HT-29 (cell line): ENCODE data around the gene CD164L2. TPM values are rescaled to one million over a fixed set of nuclear protein-coding genes. Genes with fewer than 3 reads are reported as not detected.
A peak's percentile ranks its signal among the peaks of the same experiment; 100 is the strongest.
"Not testable (repeated sequence)": the region's sequence is repeated elsewhere in the genome, so short reads cannot be mapped to it uniquely, and the experiment has no call there.

Experiments
- DNase-seq: peaks from one replicate; pipeline ENCODE4 v3.0.0-alpha.2; 2015; ENCODE audit warnings: low spot score
- total RNA-seq: library from RNA; depleted of rRNA; stranded (reverse); fragments of >200 nt; shearing (Covaris generic); gene quantifications from 2 replicates; pipeline ENCODE4 v1.2.3, GENCODE V29; 2014

The CD164L2 gene
- total RNA-seq, 1 experiment from 2014 or later = not detected

DNA sequence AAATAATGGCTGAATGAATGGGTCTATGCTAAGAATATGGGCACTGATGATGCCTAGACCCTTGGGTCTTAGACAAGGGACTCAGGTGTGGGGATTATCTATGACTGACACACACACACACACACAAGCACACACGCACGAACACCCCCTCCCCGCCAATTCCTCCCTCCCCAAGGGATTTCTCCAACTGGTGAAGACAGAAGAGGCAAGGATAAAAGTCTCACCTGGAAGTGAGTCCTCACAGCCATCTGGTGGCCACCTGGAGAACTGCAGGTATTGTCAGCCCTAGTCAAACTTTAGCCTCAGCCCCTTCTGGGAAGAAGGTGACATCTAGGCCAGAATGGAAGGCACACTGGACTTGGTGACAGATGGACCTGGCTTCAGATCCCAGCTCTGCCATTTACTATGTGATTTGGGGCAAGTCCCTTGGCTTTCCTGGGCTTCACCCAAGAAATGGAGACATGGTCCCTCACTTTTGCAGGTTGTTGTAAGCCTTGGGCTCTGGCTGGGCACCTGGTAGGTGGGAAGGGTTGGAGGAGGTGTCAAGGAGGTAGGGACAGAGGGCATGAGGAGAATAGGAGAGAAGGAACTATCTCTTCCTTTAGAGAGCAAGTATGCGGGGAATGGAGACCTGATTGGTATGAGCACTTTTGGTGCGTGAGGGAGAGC is 5.3 kb upstream of the CD164L2 start:
- DNase-seq = peak; percentile 90

DNA sequence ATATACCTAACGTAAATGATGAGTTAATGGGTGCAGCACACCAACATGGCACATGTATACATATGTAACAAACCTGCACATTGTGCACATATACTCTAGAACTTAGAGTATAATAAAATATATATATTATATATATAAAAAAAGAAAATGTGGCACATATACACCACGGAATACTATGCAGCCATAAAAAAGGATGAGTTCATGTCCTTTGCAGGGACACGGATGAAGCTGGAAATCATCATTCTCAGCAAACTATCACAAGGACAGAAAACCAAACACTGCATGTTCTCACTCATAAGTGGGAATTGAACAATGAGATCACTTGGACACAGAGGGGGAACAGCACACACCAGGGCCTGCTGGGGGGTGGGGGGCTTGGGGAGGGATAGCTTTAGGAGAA is 1.7 kb upstream of the CD164L2 start:
- not testable (repeated sequence) for DNase-seq

DNA sequence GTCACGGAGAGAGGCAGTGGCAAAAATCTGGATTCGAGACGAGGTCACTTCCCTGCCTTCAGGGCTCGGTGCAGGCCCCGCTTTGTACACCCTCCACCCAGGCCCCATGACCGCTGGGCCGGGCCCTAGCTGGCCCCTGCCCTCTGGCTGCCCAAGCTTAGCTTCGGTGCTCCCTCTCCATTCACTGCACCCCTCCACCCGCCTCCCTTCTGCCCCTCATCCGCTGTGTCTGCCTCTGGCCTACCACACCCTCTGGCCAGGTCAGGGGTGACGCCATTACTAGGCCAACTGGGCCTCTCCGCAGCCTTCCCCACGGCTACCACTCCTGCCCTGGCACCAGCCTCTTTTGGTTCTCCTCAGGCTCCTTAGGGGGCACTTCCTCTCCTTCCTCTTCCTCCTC is 528 bp upstream of the CD164L2 start:
- no peak for DNase-seq

GRCh38 chr1:27381969-27382762 is 967 bp downstream of the CD164L2 start:
- DNase-seq = no peak

GRCh38 chr1:27380766-27381733 is 2.1 kb downstream of the CD164L2 start:
- no peak for DNase-seq

DNA sequence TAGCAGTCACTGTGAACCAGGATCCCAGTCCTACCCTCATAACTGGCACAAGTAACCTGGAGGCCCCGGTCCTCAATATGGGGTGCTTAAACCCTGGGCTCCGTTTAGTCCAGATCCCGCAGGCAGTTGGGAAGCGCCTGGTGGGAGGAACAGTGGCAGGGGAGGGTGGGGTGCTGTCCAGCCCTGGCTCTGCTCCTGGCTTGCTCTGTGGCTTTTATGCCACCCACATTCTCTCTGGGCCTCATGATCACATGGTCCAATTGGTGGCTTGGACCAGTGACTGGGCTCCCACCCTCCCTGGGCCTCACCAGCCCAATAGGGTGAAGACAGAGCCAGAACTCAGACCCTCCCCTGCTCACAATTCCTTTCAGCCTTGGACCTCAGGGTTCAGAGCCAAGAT is 2.9 kb downstream of the CD164L2 start:
- DNase-seq = no peak

GRCh38 chr1:27379564-27380122 is 3.5 kb downstream of the CD164L2 start:
- DNase-seq = no peak

- no peak for DNase-seq
Measured at GRCh38 chr1:27377760-27378495, 5.2 kb downstream of the CD164L2 start.

DNA sequence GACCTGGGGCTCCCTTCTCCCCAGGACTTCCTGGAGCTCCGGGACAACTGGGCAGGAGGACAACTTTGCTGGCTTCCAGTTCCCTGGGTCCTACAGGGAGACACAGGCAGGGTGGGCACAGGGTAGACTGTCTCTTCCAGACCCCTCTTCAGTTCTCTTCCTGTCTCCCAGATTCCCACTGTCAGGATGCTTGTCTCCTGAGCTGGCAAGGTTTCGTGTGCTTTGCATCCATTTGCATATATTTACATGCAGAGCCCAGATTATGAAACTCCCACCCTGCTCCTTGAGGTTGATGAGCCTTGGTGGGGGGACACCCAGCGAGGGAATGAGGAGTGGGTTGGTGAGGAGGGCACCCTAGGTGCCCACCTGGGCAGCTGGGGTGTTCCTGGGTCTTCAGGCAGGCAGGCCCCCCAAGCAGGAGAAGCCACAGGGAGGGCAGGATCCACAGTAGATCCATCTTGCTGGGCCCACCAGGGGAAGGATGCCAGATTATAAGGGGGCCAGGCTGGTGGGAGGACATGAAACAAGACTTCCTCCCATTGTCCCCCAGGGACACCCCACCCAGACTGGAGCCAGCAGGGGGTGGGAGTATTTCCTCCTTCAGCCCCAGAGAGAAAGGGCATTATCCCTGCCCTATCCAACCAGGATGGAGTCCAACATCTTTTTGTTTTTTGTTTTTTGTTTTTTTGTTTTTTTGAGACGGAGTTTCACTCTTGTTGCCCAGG is 8.6 kb downstream of the CD164L2 start, which contains the start of gene FCN3:
FCN3 (minus strand) TSS at position 463 of the 725 bp plus-strand sequence; CDS start at position 457, 6 bp downstream.
- DNase-seq = no peak

- DNase-seq = no peak
Measured at GRCh38 chr1:27372808-27373690, 10.1 kb downstream of the CD164L2 start.

- DNase-seq = no peak
Measured at GRCh38 chr1:27372022-27372807, 10.9 kb downstream of the CD164L2 start.

GRCh38 chr1:27368869-27369582 is 14.1 kb downstream of the CD164L2 start:
- peak; percentile 39 for DNase-seq

DNA sequence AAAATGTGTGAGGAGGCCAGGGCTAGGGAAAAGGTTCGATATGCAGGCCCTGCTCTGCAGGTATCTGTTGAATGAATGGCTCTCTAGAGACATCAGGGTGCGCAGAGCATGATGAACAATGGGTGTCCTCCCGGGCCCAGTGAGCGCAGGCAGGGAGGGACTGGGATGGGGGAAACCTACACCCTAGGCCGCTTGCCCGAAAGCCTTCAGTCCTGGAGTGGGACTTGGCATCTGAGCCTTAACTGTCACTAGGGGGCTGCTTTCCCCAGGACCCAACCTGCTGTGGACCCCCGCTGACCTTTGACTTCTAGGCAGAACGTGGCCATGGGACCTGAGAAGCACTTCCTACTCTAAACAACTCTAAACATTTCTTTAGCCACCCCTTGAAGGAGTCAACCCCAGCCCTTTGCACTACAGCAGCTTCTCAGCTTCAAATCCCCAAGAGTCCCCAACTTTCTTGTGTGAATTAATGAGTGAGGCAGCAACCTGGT is 15.9 kb downstream of the CD164L2 start:
- no peak for DNase-seq

DNA sequence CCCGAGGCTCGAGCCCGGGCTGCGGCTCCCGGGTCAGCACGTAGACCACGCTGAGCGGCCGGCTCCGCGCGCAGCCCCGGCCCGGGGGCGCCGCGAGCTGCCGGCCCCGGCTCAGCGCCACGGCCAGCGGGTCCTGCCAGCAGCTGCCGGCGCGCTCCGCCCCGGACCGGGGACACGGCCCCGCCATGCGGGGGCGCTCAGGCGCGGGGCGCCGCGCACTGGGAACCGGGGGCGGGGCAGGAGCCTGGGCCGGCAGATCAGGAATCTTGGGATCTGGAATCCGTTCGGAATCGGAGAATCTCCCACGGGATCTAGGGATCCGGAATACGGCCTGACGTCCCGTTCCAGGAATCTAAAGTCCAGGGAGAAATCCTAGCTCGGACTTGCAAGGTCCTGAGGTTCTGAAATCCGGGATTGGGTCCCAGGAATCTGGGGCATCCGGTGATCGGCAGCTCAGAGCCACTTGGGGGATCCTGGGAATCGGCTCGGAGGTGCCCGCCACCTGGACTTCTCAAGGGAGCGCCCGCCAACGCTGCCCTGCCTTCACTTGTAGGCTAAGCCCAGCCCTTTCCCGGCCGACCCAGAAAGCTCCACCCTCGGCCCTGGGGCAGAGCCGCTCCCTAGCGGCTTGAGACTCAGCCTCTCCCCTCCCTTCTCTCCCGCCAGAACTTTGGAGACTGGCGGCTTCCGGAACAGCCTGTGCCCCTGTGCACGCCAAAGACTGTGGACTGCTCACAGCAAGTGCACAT is 16.5 kb downstream of the CD164L2 start, which contains the start of gene MAP3K6:
MAP3K6 (minus strand) TSS at position 551 of the 749 bp plus-strand sequence; CDS start at position 187, 364 bp downstream.
- peak; percentile 81 for DNase-seq

- DNase-seq = peak; percentile 65
Measured at GRCh38 chr1:27366113-27366410, 17.1 kb downstream of the CD164L2 start.

DNA sequence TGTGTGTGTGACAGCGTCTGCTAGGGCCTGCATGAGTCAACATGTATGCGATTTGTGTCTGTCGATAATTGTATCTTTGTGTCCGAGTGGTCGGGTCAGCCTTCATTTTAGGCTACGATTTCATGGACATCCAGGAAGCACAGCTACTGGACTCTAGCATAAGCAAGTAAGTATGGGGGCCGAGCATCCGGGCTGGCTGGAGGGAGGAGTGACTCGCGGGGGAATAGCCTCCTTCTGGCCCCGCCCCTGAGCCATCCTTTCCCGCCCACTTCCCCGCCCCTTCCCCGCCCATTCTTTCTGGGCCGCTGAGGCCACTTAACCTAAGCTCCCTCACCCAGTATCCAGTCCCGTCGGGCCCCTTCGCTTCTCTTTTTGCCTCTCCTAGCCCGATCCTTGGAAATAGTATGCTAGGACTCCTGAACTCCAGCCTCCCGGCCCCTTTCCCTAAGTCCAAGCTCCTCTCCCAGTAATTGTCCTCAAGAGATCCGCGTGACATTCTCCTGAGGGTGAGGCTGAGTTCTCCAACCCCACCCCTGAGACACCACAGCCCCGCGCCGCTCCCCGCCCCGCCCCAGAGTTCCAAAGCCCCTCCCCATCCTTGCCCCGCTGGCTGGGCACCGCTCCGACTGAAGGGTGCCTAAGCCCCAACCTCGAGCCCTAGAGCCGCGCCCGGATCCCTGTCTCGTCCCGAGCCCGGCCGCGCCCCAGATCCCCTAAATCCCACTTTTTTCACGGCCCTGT is 17.6 kb downstream of the CD164L2 start:
- peak; percentile 91 for DNase-seq
